A549 treated with ZK216348 at 1 μM for 4 hours (cell line): ENCODE measurements around the gene CIAPIN1. TPM values are rescaled to one million over a fixed set of nuclear protein-coding genes. Genes with fewer than 3 reads are reported as not detected.

Source experiments
- total RNA-seq: library from RNA; stranded (reverse); fragments of 200-300 nt; extraction: Qiagen RNA extraction; gene quantifications from 5 replicates; pipeline ENCODE4 v1.2.3, GENCODE V29; 2022; ENCODE audit warnings: low read depth

Gene CIAPIN1
- 69.4 to 81.7 TPM (median 74.6 TPM) in 5 replicates for total RNA-seq

DNA sequence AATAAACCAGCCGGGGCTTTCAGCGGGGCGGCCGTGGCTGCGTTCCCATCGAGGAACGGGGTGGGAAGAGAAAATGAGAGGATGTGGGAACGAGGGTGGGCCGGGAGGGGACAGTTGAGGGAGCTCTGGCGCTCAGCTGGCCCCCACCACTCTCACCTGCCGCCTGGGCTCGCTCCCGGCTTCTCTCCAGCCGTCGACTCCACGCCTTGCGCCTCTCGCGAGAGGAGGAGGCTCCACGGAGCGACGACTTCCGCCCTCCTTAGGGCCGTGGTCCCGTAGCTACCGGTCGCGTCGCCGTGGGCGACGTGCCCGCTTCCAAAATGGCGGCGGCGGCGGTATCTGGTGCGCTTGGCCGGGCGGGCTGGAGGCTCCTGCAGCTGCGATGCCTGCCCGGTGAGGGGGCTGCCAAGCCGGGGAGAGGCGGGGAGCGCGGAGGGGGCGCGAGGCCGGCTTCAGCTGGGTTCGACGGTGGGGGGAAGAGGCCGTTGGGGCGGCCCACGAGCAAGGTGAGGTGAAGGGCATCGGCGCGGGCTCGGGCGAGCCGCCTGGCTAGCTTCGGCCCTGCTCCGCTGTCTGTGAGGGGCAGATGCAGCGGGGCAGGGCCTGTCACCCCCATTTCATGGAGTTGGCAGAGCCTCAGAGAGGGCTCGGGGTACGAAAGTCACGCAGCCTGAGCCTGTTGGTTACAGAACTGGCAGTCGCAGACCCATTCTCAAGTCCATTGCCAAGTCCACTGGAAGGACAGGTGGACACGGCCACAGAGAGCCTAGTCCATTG lies at the start of gene CIAPIN1, which contains the start of gene COQ9:
Gene CIAPIN1 (minus strand): TSS at position 200 of the 777 bp plus-strand sequence. CDS start 6,457 bp downstream, outside the sequence.
Gene COQ9 (plus strand): TSS at position 294 of the 777 bp plus-strand sequence. CDS start 27 bp downstream, at position 321.

DNA sequence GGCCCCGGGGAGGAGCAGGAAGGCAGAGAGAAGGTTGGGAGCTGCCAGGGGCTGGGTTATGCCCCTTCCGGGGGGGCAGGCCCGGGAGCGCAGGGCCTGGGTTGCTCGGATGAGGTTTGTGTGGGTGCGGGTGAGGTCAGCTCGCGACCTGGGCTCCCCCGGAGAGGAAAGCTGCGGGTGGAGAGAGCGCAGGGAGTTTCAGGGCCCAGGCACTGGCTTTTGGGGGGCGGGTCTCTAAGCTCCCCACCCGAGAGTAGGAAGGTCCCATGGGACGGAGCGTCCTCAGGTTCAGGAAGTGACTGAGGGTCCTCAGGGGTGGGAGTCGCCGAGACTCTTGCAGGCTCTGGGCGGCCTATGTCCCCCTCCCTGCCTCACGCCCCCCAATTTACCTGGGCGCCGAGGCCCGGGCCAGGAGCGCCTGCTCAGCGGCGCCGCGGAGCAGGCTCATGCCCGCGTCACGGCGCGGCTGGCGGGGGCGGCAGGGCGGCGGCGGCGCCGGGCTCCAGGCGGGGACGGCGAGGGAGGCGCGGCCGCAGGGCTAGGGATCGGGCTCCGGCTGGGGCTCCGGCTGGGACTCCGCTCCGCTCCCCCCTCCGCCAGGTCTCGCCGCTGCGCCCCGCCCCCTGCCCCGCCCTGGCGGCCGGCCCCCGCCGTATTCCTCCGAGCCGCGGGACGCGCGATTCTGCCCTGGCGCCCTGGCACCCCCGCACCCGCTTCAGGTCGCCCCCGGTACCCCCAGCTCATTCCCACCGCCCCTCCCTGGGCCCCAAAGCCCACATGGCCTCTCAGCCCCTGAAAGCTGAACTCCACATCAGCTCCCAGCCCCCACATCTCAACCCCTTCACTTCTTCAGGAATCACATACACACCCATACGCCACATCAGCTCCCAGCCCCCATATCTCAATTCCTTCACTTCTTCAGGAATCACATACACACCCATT lies 39.0 kb upstream of the CIAPIN1 start, which contains the start of gene DOK4:
Gene DOK4 (minus strand): TSS at position 578 of the 942 bp plus-strand sequence. CDS start 6,986 bp downstream, outside the sequence.

DNA sequence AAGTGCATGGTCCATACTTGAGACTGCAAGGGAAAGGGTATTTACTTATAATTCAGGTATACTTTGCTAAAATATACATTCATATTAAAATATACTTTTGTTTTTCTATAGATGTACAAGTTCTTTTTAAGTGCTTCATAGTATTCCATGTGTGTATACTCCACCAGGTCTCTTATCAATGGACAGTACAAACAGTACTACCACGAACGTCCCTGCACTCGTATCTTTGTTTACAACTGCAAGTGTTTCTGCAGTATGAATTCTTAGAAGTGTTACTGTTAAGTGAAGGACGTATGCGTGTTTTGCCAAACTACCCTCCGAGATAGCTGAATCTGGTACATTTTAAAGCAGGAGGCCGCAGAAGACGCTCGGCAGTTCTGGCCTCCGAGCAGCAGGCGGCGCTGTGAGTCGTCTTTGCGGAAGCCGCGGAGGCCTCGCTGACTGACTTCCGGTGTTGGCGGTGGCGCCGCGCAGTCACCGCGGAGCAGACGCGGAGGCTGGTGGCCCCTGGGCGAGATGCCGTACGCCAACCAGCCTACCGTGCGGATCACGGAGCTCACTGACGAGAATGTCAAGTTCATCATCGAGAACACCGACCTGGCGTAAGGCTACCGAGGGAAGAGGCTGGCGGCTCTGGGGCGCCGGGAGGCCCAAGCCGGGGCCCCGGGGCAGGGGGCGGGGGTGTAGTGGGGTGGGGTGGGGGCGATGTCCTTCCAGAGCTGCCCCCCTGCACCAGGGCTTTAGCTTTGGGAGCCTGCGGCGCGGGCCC lies 15.2 kb upstream of the CIAPIN1 start, which contains the start of gene POLR2C:
Gene POLR2C (plus strand): TSS at position 471 of the 769 bp plus-strand sequence. CDS start 46 bp downstream, at position 517.

DNA sequence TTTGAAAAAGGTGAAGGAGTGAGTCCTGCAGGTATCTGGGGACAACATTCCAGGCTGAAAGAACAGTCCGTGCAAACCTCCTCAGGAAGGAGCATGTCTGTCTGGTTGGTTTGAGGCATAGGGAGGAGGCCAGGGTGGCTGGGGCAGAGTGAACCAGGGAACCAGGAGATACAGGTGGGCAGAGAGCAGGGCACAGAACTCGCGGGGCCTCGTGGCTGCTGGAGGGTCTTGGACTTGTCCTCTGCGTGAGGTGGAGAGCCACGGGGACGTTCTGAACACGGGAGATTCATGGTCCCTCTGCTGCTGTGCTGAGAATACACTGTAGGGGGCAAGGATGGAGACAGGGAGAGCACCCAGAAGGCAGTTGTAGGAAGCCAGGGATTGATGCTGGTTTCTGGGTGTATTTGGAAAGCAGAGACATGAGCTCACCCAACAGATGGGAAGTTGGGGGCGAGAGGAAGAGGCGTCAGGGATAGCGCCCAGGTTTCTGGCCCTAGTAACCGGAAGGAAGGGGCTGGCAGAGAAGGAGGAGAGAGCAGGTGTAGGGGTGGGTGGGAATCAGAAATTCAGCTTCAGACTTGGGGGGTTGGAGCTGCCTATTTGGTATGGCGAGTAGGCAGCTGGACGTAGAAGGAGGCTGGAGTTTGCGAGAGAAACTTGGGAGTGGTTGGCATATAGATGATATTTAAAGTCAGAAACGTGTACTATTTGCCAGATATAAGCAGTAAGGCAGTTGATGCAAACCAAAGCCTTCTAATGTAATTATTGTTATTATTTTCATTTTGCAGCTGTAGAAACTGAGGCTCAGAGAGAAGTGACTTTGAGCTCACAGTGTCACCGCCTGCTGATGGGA lies 43.0 kb downstream of the CIAPIN1 start, which contains the start of gene CCL17:
Gene CCL17 (plus strand): TSS at position 803 of the 853 bp plus-strand sequence. CDS start 9,166 bp downstream, outside the sequence.

Other genes starting within 250 kb of the CIAPIN1 start
- gene ARL2BP, start 202.1 kb downstream of the CIAPIN1 start, total RNA-seq = 58.4 to 77.6 TPM (median 74.6 TPM) in 5 replicates
- gene PLLP, start 162.7 kb downstream of the CIAPIN1 start, total RNA-seq = 1.0 to 1.6 TPM (median 1.1 TPM) in 5 replicates
- gene CCL22, start 88.6 kb downstream of the CIAPIN1 start, total RNA-seq = 0.05 TPM in 2 of 5 replicates, not detected in the others
- gene CX3CL1, start 74.9 kb downstream of the CIAPIN1 start, total RNA-seq = 0.07 to 0.19 TPM (median 0.12 TPM) in 4 of 5 replicates, not detected in the other
- gene CCL17, start 42.6 kb downstream of the CIAPIN1 start, total RNA-seq = not detected in 5 replicates
- 32.9 to 54.5 TPM (median 50.9 TPM) in 5 replicates for gene COQ9, start 94 bp upstream of the CIAPIN1 start, total RNA-seq
- gene POLR2C, start 15.3 kb upstream of the CIAPIN1 start, total RNA-seq = 108 to 134 TPM (median 114 TPM) in 5 replicates
- gene DOK4, start 39.1 kb upstream of the CIAPIN1 start, total RNA-seq = 26.4 to 50.2 TPM (median 40.8 TPM) in 5 replicates
- gene CCDC102A, start 89.2 kb upstream of the CIAPIN1 start, total RNA-seq = 4.2 to 11.8 TPM (median 8.6 TPM) in 5 replicates
- gene ADGRG5, start 95.3 kb upstream of the CIAPIN1 start, total RNA-seq = 0.07 to 0.22 TPM (median 0.17 TPM) in 3 of 5 replicates, not detected in the others
- gene ADGRG1, start 181.2 kb upstream of the CIAPIN1 start, total RNA-seq = 101 to 249 TPM (median 188 TPM) in 5 replicates
- gene ADGRG3, start 220.9 kb upstream of the CIAPIN1 start, total RNA-seq = 0.37 to 0.57 TPM (median 0.49 TPM) in 5 replicates
- 0.19 to 0.48 TPM in 2 of 5 replicates, not detected in the others for gene DRC7, start 247.4 kb upstream of the CIAPIN1 start, total RNA-seq